OCI-LY3 (cell line): ENCODE measurements around the gene RCE1.

Source experiments
- CTCF ChIP-seq: fragments of 200-600, 300-600 bp; sonication (generic); IDR thresholded peaks from 2 replicates; pipeline ENCODE4 v1.5.1; 2014; ENCODE audit warnings: antibody characterized with exemption, low read length, low read depth
- EZH2phosphoT487 ChIP-seq: fragments of 200-600 bp; shearing (Covaris generic); IDR thresholded peaks from 2 replicates; pipeline ENCODE4 v1.6.1; 2018; ENCODE audit warnings: antibody characterized with exemption, mixed run types, low read depth

DNA sequence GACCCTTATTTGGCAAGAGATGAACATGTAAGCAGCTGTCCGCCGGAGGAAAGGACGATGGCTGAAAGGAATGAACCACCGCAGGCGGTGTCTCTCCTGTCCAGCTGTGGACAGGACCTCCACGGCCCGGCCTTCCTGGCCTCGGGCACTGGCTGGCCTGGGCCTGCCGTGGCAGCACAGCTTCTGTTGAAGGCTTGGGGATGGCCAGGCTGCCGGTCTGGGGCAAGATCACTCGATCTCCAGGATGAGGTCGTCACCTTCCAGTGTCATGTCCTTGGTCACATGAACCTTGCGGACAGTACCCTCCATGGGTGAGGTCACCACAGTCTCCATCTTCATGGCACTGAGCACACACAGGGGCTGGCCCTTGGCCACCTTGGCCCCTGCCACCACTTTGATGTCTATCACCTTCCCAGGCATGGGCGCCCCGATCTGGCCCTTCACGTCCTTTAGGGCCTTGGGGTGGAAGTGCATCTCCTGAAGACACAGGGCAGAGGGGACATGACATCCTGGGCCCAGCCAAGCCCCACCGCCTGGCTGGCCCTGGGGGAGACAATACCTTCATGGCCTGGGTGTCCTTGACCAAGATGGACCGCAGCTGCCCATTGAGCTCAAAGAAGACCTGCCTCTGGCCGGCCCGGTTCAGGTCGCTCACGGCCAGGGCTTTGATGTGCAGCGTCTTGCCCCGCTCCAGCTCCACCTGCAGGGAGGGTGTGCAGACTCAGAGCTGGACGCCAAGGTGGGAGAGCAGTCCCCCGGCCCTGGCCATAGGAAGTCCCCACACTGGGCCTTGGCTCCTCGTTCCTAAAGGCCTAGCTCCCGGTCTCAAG, 5.6 kb downstream of the RCE1 start:
- TF ChIP-seq CTCF = no peak
- TF ChIP-seq EZH2phosphoT487 = no peak
